ENCODE measurements around the gene KLHL17. TPM values are rescaled to one million over a fixed set of nuclear protein-coding genes. Genes with fewer than 3 reads are reported as not detected.

Gene KLHL17
- total RNA-seq: 10 to 100 TPM; 23.6 to 27.1 TPM

GRCh38 chr1:960363-961131 is at the start of gene KLHL17:
KLHL17 (plus strand) TSS chr1:960584; CDS start chr1:960694, 110 bp downstream.
- H3K9me3 Mint-ChIP-seq: no peaks in the 10 kb centered on the region
- peaks cover 3% of the 10 kb centered on the region for H3K36me3 Mint-ChIP-seq (ENCODE audit: low read depth)
- CTCF ChIA-PET: no interaction called here
- H3K4me1 Mint-ChIP-seq: peaks cover 26% of the 10 kb centered on the region
- POLR2A ChIA-PET: no interaction called here
- peak; percentile 78 for DNase-seq
- peak within 1 kb of the TSS; percentile 82 for H3K27ac Mint-ChIP-seq
- peak within 1 kb of the TSS; percentile 95 for H3K4me3 Mint-ChIP-seq
- H3K27me3 Mint-ChIP-seq: no peaks in the 10 kb centered on the region

- peaks cover 7% of the 10 kb centered on the region for H3K4me1 Mint-ChIP-seq
- H3K36me3 Mint-ChIP-seq (ENCODE audit: low read depth): no peaks in the 10 kb centered on the region
- H3K9me3 Mint-ChIP-seq: no peaks in the 10 kb centered on the region
- peaks cover 40% of the 10 kb centered on the region for H3K27me3 Mint-ChIP-seq
- no peak for DNase-seq
- H3K4me3 Mint-ChIP-seq: no peak overlapping the region
- ChIA-PET POLR2A (no interaction called here), CTCF (interaction anchor here (1.1 to 2.1 kb wide), 4 partner anchors 9 to 75 kb away, joined by 3 to 7 read pairs (median 4); no protein-coding TSS in a partner anchor)
- H3K27ac Mint-ChIP-seq: no peak overlapping the region
Measured at GRCh38 chr1:910881-911721, 49.3 kb upstream of the KLHL17 start.

GRCh38 chr1:911875-912739 is 48.3 kb upstream of the KLHL17 start:
- H3K36me3 Mint-ChIP-seq (ENCODE audit: low read depth): no peaks in the 10 kb centered on the region
- H3K4me1 Mint-ChIP-seq: peaks cover 7% of the 10 kb centered on the region
- H3K27me3 Mint-ChIP-seq: peaks cover 31% of the 10 kb centered on the region
- no peak overlapping the region for H3K27ac Mint-ChIP-seq
- CTCF ChIA-PET: interaction anchor here (1.1 to 2.1 kb wide), 3 partner anchors 8 to 29 kb away, joined by 3 to 7 read pairs (median 5); no protein-coding TSS in a partner anchor
- H3K4me3 Mint-ChIP-seq: no peak overlapping the region
- POLR2A ChIA-PET: no interaction called here
- H3K9me3 Mint-ChIP-seq: no peaks in the 10 kb centered on the region
- DNase-seq: no peak

GRCh38 chr1:912740-913301 is 47.6 kb upstream of the KLHL17 start:
- POLR2A ChIA-PET: no interaction called here
- no peaks in the 10 kb centered on the region for H3K36me3 Mint-ChIP-seq (ENCODE audit: low read depth)
- no peak overlapping the region for H3K27ac Mint-ChIP-seq
- H3K9me3 Mint-ChIP-seq: no peaks in the 10 kb centered on the region
- no peak for DNase-seq
- no peak overlapping the region for H3K4me3 Mint-ChIP-seq
- CTCF ChIA-PET: interaction anchor here (1.4 to 2.1 kb wide), 2 partner anchors 7 to 43 kb away, joined by 3 to 7 read pairs; no protein-coding TSS in a partner anchor
- peaks cover 26% of the 10 kb centered on the region for H3K27me3 Mint-ChIP-seq
- H3K4me1 Mint-ChIP-seq: peaks cover 7% of the 10 kb centered on the region

- CTCF ChIA-PET: interaction anchor here (1.3 to 2.0 kb wide), 3 partner anchors 8 to 44 kb away, joined by 3 to 8 read pairs (median 4); no protein-coding TSS in a partner anchor
- no peak overlapping the region for H3K4me3 Mint-ChIP-seq
- DNase-seq: no peak
Measured at GRCh38 chr1:913491-914130, 46.8 kb upstream of the KLHL17 start.

GRCh38 chr1:914131-914890 is 46.1 kb upstream of the KLHL17 start:
- Mint-ChIP-seq H3K9me3 (no peaks in the 10 kb centered on the region), H3K27me3 (peaks cover 23% of the 10 kb centered on the region)

More at GRCh38 chr1:913491-914130, 46.8 kb upstream of the KLHL17 start:
- H3K27me3 Mint-ChIP-seq: peaks cover 22% of the 10 kb centered on the region
- peaks cover 7% of the 10 kb centered on the region for H3K4me1 Mint-ChIP-seq
- POLR2A ChIA-PET: no interaction called here
- no peaks in the 10 kb centered on the region for H3K36me3 Mint-ChIP-seq (ENCODE audit: low read depth)
- H3K9me3 Mint-ChIP-seq: no peaks in the 10 kb centered on the region
- H3K27ac Mint-ChIP-seq: no peak overlapping the region

GRCh38 chr1:914891-915280 is 45.5 kb upstream of the KLHL17 start:
- no peak for DNase-seq
- Mint-ChIP-seq H3K9me3 (no peaks in the 10 kb centered on the region), H3K27me3 (peaks cover 23% of the 10 kb centered on the region), H3K36me3 (ENCODE audit: low read depth) (no peaks in the 10 kb centered on the region), H3K4me1 (peaks cover 7% of the 10 kb centered on the region), H3K4me3 (no peak overlapping the region), H3K27ac (no peak overlapping the region)
- CTCF ChIA-PET: interaction anchor here (0.7 to 2.0 kb wide), 4 partner anchors 10 to 54 kb away, joined by 3 to 8 read pairs (median 4); no protein-coding TSS in a partner anchor
- POLR2A ChIA-PET: no interaction called here

More at GRCh38 chr1:914131-914890, 46.1 kb upstream of the KLHL17 start:
- no peak overlapping the region for H3K4me3 Mint-ChIP-seq
- ChIA-PET POLR2A (no interaction called here), CTCF (interaction anchor here (1.3 to 2.0 kb wide), 4 partner anchors 9 to 45 kb away, joined by 3 to 8 read pairs (median 4); no protein-coding TSS in a partner anchor)
- peaks cover 7% of the 10 kb centered on the region for H3K4me1 Mint-ChIP-seq
- DNase-seq: no peak
- H3K36me3 Mint-ChIP-seq (ENCODE audit: low read depth): no peaks in the 10 kb centered on the region
- no peak overlapping the region for H3K27ac Mint-ChIP-seq

- Mint-ChIP-seq H3K4me1 (peaks cover 7% of the 10 kb centered on the region), H3K36me3 (ENCODE audit: low read depth) (no peaks in the 10 kb centered on the region), H3K27me3 (peaks cover 25% of the 10 kb centered on the region), H3K27ac (no peak overlapping the region), H3K9me3 (no peaks in the 10 kb centered on the region), H3K4me3 (no peak overlapping the region)
- CTCF ChIA-PET: interaction anchor here (0.7 to 2.0 kb wide), 4 partner anchors 10 to 53 kb away, joined by 3 to 8 read pairs (median 4); no protein-coding TSS in a partner anchor
- POLR2A ChIA-PET: no interaction called here
- DNase-seq: no peak
Measured at GRCh38 chr1:915295-916172, 44.9 kb upstream of the KLHL17 start.

- no peaks in the 10 kb centered on the region for H3K36me3 Mint-ChIP-seq (ENCODE audit: low read depth)
- no peak overlapping the region for H3K27ac Mint-ChIP-seq
- CTCF ChIA-PET: no interaction called here
- H3K9me3 Mint-ChIP-seq: no peaks in the 10 kb centered on the region
- H3K4me1 Mint-ChIP-seq: peaks cover 10% of the 10 kb centered on the region
- no peak overlapping the region for H3K4me3 Mint-ChIP-seq
- DNase-seq: no peak
- POLR2A ChIA-PET: no interaction called here
- peaks cover 22% of the 10 kb centered on the region for H3K27me3 Mint-ChIP-seq
Measured at GRCh38 chr1:916173-917075, 44.0 kb upstream of the KLHL17 start.

- H3K27me3 Mint-ChIP-seq: peaks cover 24% of the 10 kb centered on the region
- no peaks in the 10 kb centered on the region for H3K9me3 Mint-ChIP-seq
- CTCF ChIA-PET: no interaction called here
- POLR2A ChIA-PET: no interaction called here
- peaks cover 10% of the 10 kb centered on the region for H3K4me1 Mint-ChIP-seq
- no peak overlapping the region for H3K27ac Mint-ChIP-seq
- H3K36me3 Mint-ChIP-seq (ENCODE audit: low read depth): no peaks in the 10 kb centered on the region
- H3K4me3 Mint-ChIP-seq: no peak overlapping the region
- no peak for DNase-seq
Measured at GRCh38 chr1:917076-917459, 43.3 kb upstream of the KLHL17 start.

Data from activated CD4-positive, alpha-beta T cell treated with anti-CD3 and anti-CD28 coated beads, Interleukin-2, amount 10 ng/mL, durations not matched to agents 7 days and 5 days (primary cell).